GM15510 (cell line): Measurements from ENCODE around the gene PSMD1.

Experiments
- POLR2A ChIP-seq: IDR thresholded peaks from 3 replicates; pipeline ENCODE4 v1.6.1; 2011; ENCODE audit warnings: borderline replicate concordance; ENCODE audit not compliant: insufficient read length; ENCODE audit errors: extremely low read depth

The PSMD1 gene

DNA sequence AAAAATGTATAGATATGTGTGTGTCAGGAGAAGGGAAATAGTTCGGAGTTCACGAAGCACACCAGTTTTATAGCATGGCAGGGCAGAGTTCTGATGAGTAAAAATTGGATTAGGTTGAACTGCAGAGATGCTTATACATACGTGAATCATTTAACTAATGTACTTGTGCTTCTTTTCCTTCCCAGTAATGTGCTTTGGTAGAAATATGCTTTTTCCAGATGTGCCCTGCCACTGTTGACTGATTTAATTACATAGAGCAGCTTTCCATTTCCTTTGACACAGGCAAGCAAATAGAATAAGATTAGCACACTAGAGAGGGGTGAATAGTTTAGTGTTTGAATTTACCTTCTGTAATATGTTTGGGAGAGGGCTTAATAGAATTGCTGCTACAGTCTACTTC lies 112.8 kb downstream of the PSMD1 start:
- no peak for TF ChIP-seq POLR2A

GRCh38 chr2:231170055-231170454 lies 113.4 kb downstream of the PSMD1 start:
- no peak for TF ChIP-seq POLR2A

DNA sequence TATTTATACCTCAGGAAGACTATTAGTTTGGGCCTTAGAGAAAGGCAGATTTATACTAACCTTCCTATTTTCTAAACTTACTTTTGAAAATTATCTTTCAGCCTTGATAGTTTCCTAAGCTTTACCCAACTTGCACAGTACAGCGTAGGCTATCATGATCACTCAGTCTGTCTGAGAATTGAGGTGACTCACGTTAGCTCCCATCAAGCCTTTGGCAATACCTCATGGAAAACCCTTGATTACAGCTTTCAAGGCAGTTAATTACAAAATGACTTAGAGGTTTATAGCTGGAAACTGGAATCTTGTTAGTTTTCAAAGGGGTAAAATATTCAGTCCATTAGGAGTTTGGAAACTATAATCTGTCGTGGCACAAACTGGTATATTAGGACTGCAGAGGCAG lies 115.4 kb downstream of the PSMD1 start:
- TF ChIP-seq POLR2A: no peak

DNA sequence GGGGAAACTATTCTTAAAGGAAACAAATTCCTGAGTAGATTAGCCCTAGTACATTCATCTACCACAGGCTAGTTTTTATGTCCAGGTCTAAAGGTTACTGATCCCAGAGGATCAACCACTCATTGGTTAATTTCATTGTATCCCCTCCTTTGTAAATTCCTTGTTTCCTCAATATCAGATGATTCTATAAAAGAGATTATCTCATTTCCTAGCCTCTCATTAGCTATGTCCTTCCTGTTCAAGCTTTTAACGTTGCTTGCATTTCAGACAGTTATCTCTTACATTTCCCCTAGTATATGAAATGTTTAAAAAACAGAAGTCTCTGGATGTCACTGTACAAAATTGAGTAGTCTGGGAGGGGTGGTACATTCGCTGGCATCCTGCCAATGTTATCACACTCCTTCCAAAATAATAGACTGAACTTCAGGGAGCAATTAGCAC lies 117.6 kb downstream of the PSMD1 start:
- TF ChIP-seq POLR2A: no peak

- TF ChIP-seq POLR2A: no peak
Observed at GRCh38 chr2:231176066-231176465, 119.4 kb downstream of the PSMD1 start.

DNA sequence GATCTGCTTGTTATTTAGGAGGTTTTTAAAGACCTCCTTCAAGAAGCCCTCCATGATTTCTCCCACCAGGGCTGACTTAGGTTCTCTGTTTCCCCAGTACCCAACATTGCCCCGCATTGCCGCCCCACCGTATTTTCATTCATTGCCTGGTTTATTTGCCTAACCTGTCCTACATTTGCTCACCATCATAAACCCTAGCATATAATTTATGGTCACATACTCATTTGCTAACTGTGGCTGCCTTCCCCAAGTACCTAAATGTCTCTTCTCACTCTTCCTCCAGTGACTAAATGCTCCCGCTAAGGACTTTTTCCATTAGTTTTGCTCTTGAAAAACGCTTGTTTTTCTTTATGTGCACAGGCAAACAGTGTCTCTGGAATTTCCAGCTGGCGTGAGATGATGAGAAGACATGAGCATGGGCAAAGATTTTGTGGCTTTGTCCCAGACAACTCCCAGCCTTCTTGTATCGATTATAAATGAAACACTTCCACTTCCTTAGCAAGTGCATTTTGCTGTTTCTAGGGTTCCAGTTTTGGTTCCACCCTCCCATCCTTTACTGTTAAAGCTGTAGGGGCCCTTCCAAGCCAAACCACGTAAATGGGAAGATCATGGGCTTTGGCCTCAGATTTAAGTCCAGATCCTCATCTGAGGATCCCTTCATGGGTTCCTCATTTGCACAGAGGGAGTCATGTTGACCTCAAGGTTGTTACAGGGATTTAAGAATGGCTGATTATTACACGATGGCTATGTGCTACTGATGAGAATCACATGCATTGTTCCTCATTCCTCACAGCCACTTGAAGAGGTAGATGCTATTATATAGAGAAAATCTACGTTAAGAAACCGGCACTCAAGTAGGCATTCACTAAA lies 120.7 kb downstream of the PSMD1 start:
- TF ChIP-seq POLR2A: no peak

DNA sequence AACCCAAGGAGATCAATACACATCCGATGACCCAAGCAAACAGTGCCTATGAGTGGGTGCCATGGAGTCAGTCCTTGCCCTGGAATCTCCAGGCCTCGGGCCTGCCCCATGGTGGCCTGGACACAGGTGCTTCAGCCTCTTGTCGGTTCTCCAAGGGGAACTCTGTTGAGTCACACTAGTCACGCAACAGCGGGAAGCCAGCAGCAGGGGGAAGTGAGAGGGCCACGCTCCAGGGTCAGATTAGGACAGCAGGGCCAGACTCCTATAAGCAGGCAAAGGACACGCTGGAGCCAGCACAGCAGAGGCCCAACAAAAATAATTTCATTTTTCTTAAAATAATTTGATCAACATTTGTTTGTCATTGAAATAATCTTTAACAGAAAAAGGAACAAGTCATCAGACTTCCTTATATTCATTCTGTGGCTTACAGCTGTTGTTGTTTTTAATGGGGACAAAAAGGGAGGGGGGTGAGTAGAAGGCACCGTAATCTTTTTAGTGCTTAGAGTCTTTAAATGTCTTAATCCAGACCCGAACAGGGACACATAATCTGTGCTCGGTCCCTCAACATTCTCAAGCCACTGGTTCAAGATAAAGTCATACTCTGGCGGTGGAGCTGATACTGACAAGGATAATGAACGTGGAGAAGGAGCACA lies 125.3 kb downstream of the PSMD1 start:
- no peak for TF ChIP-seq POLR2A

GRCh38 chr2:231182513-231182899 lies 125.8 kb downstream of the PSMD1 start:
- no peak for TF ChIP-seq POLR2A

- TF ChIP-seq POLR2A: no peak
Observed at GRCh38 chr2:231183851-231184250, 127.2 kb downstream of the PSMD1 start.

DNA sequence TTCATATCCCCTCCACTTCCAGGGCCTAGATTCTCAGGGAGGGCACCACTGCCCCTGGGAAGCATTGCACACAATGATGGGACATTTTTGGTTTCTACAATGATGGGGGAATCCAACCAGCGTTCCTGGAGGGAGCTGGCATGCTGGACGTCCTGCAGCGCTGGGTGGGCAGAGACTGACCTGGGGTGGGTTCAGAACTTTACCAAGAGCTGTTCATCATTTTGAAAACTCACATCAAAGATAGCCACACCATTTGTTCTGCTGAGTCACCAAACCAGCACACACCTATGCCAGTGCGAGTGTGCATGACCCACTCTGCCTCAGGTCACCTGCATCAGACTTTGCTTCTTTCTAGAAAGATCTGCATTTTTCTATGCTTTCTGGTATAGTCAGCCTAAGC lies 127.7 kb downstream of the PSMD1 start:
- TF ChIP-seq POLR2A: no peak

- no peak for TF ChIP-seq POLR2A
Observed at GRCh38 chr2:231185050-231185725, 128.5 kb downstream of the PSMD1 start.

DNA sequence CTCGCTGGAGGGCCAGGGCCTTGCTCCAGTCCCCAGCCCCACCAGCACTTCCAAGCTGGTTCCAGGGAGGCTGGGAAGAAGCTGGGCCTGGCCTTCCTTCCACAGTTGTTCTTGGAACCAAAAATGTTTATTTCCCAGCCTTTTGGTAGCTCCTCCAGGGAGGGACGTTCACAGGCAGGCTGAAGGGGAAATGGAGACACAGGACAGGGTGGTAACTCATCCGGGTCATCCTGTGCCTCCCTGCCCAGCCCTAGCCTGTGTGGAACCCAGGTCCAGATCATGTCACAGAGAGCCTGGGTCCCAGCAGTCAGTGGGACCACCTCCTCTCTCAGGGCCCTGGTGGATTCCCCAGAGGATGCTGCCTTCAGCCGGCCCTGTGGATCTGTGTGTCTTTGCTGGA lies 129.2 kb downstream of the PSMD1 start:
- no peak for TF ChIP-seq POLR2A

DNA sequence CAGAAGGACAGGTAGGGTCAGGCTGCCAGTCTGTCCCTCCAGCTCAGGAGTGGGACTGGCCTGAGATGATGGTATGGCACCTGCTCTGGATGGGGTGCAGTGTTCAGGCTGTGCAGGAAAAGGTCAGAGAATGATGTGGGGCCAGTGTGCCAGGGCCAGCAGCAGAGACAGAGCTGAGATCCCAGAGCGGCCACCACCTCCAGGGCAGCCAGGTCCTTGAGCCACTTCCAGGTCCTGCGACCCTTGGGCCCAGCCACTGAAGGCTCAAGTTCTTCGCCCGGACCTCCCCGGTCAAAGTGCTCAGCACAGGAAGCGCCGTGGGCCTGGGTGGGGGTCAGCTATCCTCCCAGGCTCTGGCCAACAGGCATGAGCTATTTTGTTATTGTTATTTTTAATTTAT lies 129.7 kb downstream of the PSMD1 start:
- no peak for TF ChIP-seq POLR2A

- TF ChIP-seq POLR2A: no peak
Observed at GRCh38 chr2:231187736-231188505, 131.3 kb downstream of the PSMD1 start.
